Tibial artery (tissue), 4 donors: ENCODE measurements around the gene PAGE2.
"Not testable (repeated sequence)": the region's sequence is repeated elsewhere in the genome, so short reads cannot be mapped to it uniquely, and the experiment has no call there.

Experiments
- DNase-seq, 2 donors: peaks; one replicate each; pipeline ENCODE4 v3.0.0-alpha.2; 2019
- H3K27ac ChIP-seq, 2 donors: fragments of 200-600 bp; sonication (generic) in 1 of 2; 1 replicate in 1 of 2; 2 replicates in 1 of 2; pipeline ENCODE4 v1.5.1; 2018 to 2019; ENCODE audit warnings: mild to moderate bottlenecking in 1 of 2
- H3K27me3 ChIP-seq, 2 donors: fragments of 200-600 bp; sonication (generic) in 1 of 2; one replicate each; pipeline versions ENCODE4 v1.5.1 to v1.6.0; 2016 to 2019
- H3K36me3 ChIP-seq, 3 donors: fragments of 200-600 bp; sonication (generic) in 2 of 3; one replicate each; pipeline ENCODE4 v1.5.1; 2016 to 2019; ENCODE audit warnings: mild to moderate bottlenecking in 2 of 3
- H3K4me1 ChIP-seq, 4 donors: fragments of 200-600 bp; sonication (generic) in 2 of 4; 1 replicate in 3 of 4; 2 replicates in 1 of 4; pipeline ENCODE4 v1.5.1; 2016 to 2019
- H3K4me3 ChIP-seq, 2 donors: fragments of 200-600 bp; sonication (generic) in 1 of 2; 1 replicate in 1 of 2; 2 replicates in 1 of 2; pipeline ENCODE4 v1.5.1; 2018 to 2019; ENCODE audit warnings: mild to moderate bottlenecking in 2 of 2
- H3K9me3 ChIP-seq, 3 donors: fragments of 200-600 bp; sonication (generic) in 1 of 3; one replicate each; pipeline ENCODE4 v1.5.1; 2016 to 2019
- intact Hi-C: fragments of 100-400 bp; cut with DNase I; formaldehyde crosslinking; loops from one replicate; pipeline ENCODE4 v1.15.0; 2023; ENCODE audit warnings: low total_unique reads
- TF ChIP-seq, protein P1 (sequence below), 2 experiments: fragments of 200-600 bp in 1 of 2; fragments of 450-650 bp in 1 of 2; IDR thresholded peaks; one replicate each; pipeline ENCODE4 v1.5.1; 2017 to 2019; ENCODE audit warnings: antibody characterized with exemption in 2 of 2, mild to moderate bottlenecking in 1 of 2, moderate library complexity in 1 of 2

PAGE2 gene

GRCh38 chrX:55057675-55058249, 31.1 kb upstream of the PAGE2 start:
- no peaks in the 10 kb centered on the region for H3K4me1 ChIP-seq
- intact Hi-C loops, result no loop called here
- DNase-seq, result peak in 1 of 2 donors; percentile 23
- H3K9me3 ChIP-seq, result no peaks in the 10 kb centered on the region
- H3K36me3 ChIP-seq, result no peaks in the 10 kb centered on the region
- H3K4me3 ChIP-seq, result peak overlapping the region; percentile 14 to 25
- H3K27me3 ChIP-seq, result no peaks in the 10 kb centered on the region
- H3K27ac ChIP-seq, result no peak overlapping the region
- TF ChIP-seq, protein P1, sequence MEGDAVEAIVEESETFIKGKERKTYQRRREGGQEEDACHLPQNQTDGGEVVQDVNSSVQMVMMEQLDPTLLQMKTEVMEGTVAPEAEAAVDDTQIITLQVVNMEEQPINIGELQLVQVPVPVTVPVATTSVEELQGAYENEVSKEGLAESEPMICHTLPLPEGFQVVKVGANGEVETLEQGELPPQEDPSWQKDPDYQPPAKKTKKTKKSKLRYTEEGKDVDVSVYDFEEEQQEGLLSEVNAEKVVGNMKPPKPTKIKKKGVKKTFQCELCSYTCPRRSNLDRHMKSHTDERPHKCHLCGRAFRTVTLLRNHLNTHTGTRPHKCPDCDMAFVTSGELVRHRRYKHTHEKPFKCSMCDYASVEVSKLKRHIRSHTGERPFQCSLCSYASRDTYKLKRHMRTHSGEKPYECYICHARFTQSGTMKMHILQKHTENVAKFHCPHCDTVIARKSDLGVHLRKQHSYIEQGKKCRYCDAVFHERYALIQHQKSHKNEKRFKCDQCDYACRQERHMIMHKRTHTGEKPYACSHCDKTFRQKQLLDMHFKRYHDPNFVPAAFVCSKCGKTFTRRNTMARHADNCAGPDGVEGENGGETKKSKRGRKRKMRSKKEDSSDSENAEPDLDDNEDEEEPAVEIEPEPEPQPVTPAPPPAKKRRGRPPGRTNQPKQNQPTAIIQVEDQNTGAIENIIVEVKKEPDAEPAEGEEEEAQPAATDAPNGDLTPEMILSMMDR (IDR thresholded peaks at IDR 0.05), result peak; percentile 67 to 69

- DNase-seq, H3K4me3 ChIP-seq, H3K4me1 ChIP-seq, H3K27me3 ChIP-seq, H3K9me3 ChIP-seq, H3K27ac ChIP-seq, intact Hi-C loops, H3K36me3 ChIP-seq: not testable (repeated sequence)
Observed at GRCh38 chrX:55067180-55067579, 21.6 kb upstream of the PAGE2 start.

DNA sequence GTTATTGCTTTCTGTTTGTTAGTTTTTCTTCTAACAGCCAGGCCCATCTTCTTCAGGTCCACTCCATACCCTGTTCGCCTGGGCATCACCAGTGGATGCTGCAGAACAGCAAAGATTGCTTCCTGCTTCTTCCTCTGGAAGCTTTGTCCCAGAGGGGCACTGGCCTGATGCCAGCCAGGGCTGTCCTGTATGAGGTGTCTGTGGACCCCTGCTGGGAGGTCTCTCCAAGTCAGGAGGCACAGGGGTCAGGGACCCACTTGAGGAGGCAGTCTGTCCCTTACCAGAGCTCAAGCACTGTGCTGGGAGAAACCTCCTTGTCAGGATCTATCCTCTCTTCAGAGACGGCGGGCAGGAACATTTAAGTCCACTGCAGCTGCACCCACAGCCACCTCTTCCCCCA, 16.5 kb upstream of the PAGE2 start:
- H3K27ac ChIP-seq, result no peak overlapping the region
- no peak overlapping the region for H3K4me3 ChIP-seq
- no peaks in the 10 kb centered on the region for H3K27me3 ChIP-seq
- no peaks in the 10 kb centered on the region for H3K9me3 ChIP-seq
- intact Hi-C loops, result no loop called here
- no peaks in the 10 kb centered on the region for H3K36me3 ChIP-seq
- no peaks in the 10 kb centered on the region for H3K4me1 ChIP-seq
- no peak for DNase-seq
- TF ChIP-seq, protein P1 (IDR thresholded peaks at IDR 0.05), result no peak

- DNase-seq, result no peak
- Histone ChIP-seq H3K9me3 (no peaks in the 10 kb centered on the region), H3K27ac (no peak within 1 kb of the TSS), H3K36me3 (no peaks in the 10 kb centered on the region), H3K4me3 (no peak within 1 kb of the TSS), H3K4me1 (no peaks in the 10 kb centered on the region), H3K27me3 (no peaks in the 10 kb centered on the region)
- intact Hi-C loops, result no loop called here
- TF ChIP-seq, protein P1 (IDR thresholded peaks at IDR 0.05), result no peak
Observed at GRCh38 chrX:55074851-55075467, 13.9 kb upstream of the PAGE2 start, which contains the start of gene PAGE2B. PAGE2B (plus strand) TSS chrX:55075030; CDS start chrX:55076042, 1,012 bp downstream.

DNA sequence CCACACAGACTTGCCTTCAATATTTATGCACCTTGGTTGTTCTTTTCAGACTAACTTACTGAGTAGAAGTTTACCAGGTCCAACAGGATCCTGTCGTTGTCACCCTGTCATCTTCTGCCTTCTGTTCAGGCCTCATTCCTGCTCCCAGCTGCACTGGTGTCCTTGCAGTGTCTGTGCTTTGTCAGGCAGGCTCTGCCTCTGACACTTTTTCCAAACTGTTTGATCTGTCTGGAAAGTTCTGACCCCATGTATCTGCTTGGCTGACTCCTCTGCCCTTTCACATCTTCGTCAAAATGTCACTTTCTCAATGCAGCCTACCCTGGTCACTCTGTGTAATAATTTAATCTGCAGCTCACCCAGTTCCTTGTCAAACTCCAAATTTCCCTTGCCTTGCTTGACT, 9.9 kb downstream of the PAGE2 start:
- H3K27me3 ChIP-seq, result no peaks in the 10 kb centered on the region
- H3K4me1 ChIP-seq, result no peaks in the 10 kb centered on the region
- intact Hi-C loops, result no loop called here
- H3K4me3 ChIP-seq, result no peak overlapping the region
- H3K36me3 ChIP-seq, result no peaks in the 10 kb centered on the region
- no peaks in the 10 kb centered on the region for H3K9me3 ChIP-seq
- TF ChIP-seq, protein P1 (IDR thresholded peaks at IDR 0.05), result no peak
- H3K27ac ChIP-seq, result no peak overlapping the region
- DNase-seq, result no peak

GRCh38 chrX:55099162-55099561, 10.3 kb downstream of the PAGE2 start:
- Histone ChIP-seq H3K4me3 (no peak overlapping the region), H3K36me3 (no peaks in the 10 kb centered on the region), H3K9me3 (no peaks in the 10 kb centered on the region), H3K27me3 (no peaks in the 10 kb centered on the region), H3K4me1 (no peaks in the 10 kb centered on the region), H3K27ac (no peak overlapping the region)
- TF ChIP-seq, protein P1 (IDR thresholded peaks at IDR 0.05), result no peak
- no peak for DNase-seq
- intact Hi-C loops, result no loop called here
